GM23338 (cell line): Measurements from ENCODE around the gene RXFP1. TPM values are rescaled to one million over a fixed set of nuclear protein-coding genes. Genes with fewer than 3 reads are reported as not detected.

Source experiments
- CREB1 ChIP-seq: fragments of 250-450 bp; sonication (Bioruptor Pico); IDR thresholded peaks from 2 replicates; pipeline ENCODE4 v1.5.0; 2020; ENCODE audit warnings: low read depth, mild to moderate bottlenecking, moderate library complexity
- EZH2 ChIP-seq: fragments of 200-600 bp; sonication (generic); IDR thresholded peaks from one replicate; pipeline ENCODE4 v1.8.0; 2017; ENCODE audit warnings: antibody characterized with exemption, mild to moderate bottlenecking, low read depth; ENCODE audit not compliant: unreplicated experiment
- EZH2phosphoT487 ChIP-seq: fragments of 200-600 bp; sonication (generic); IDR thresholded peaks from one replicate; pipeline ENCODE4 v1.8.1; 2018; ENCODE audit warnings: antibody characterized with exemption; ENCODE audit not compliant: unreplicated experiment
- JUNB ChIP-seq: IDR thresholded peaks from one replicate; pipeline ENCODE4 v1.6.1; 2016; ENCODE audit warnings: antibody characterized with exemption; ENCODE audit not compliant: unreplicated experiment
- POLR2AphosphoS5 ChIP-seq: IDR thresholded peaks from 2 replicates; pipeline ENCODE4 v1.6.1; 2016; ENCODE audit warnings: antibody characterized with exemption, low read depth
- STAT1 ChIP-seq: IDR thresholded peaks from one replicate; pipeline ENCODE4 v1.6.1; 2016; ENCODE audit warnings: antibody characterized with exemption; ENCODE audit not compliant: unreplicated experiment
- ZNF114 ChIP-seq: fragments of 250-450 bp; sonication (Bioruptor Pico); IDR thresholded peaks from 2 replicates; pipeline ENCODE4 v1.5.0; 2020; ENCODE audit warnings: mild to moderate bottlenecking, moderate library complexity
- polyA plus RNA-seq: library from polyadenylated mRNA; unstranded; fragments of >200 nt; fragmentation: Nextera tagmentation; extraction: Ambion mirVana; gene quantifications from 2 replicates; pipeline ENCODE4 v1.2.1, GENCODE V29; 2016
- total RNA-seq: library from RNA; depleted of rRNA; stranded (reverse); fragments of >200 nt; shearing (Covaris generic); gene quantifications from 2 replicates; pipeline ENCODE4 v1.2.3, GENCODE V29; 2014
- TF ChIP-seq, protein P1 (sequence below): fragments of 250-450 bp; sonication (Bioruptor Pico); IDR thresholded peaks from 2 replicates; pipeline ENCODE4 v1.5.0; 2020; ENCODE audit warnings: mild to moderate bottlenecking, moderate library complexity
- TF ChIP-seq, protein P2 (sequence below): IDR thresholded peaks from one replicate; pipeline ENCODE4 v1.6.1; 2018; ENCODE audit warnings: antibody characterized with exemption; ENCODE audit not compliant: unreplicated experiment
- TF ChIP-seq, protein P3 (sequence below): IDR thresholded peaks from 2 replicates; pipeline ENCODE4 v1.6.1; 2016; ENCODE audit warnings: antibody characterized with exemption
- TF ChIP-seq, protein P4 (sequence below), 2 experiments: fragments of 200-600 bp in 1 of 2; sonication (generic) in 1 of 2; conservative IDR thresholded peaks; 2 replicates each; pipeline versions ENCODE4 v1.5.1 to v1.6.1; 2016 to 2017; ENCODE audit warnings: antibody characterized with exemption in 2 of 2, low read depth in 2 of 2, mild to moderate bottlenecking in 2 of 2, moderate library complexity in 1 of 2

The RXFP1 gene
- total and polyA plus RNA-seq, 2 experiments from 2014 or later, result 0.63 TPM; not detected in 1

DNA sequence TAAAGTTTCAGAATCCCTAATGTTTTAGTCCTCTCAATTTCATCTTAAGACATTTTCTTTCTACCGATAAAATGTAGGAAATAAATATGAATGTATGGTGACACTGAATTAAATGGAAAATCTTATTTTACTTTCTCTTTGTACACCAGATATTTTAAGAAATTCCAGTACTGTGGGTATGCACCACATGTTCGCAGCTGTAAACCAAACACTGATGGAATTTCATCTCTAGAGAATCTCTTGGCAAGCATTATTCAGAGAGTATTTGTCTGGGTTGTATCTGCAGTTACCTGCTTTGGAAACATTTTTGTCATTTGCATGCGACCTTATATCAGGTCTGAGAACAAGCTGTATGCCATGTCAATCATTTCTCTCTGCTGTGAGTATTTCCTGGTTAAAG lies 123.1 kb downstream of the RXFP1 start (continued):
- TF ChIP-seq, protein P1, sequence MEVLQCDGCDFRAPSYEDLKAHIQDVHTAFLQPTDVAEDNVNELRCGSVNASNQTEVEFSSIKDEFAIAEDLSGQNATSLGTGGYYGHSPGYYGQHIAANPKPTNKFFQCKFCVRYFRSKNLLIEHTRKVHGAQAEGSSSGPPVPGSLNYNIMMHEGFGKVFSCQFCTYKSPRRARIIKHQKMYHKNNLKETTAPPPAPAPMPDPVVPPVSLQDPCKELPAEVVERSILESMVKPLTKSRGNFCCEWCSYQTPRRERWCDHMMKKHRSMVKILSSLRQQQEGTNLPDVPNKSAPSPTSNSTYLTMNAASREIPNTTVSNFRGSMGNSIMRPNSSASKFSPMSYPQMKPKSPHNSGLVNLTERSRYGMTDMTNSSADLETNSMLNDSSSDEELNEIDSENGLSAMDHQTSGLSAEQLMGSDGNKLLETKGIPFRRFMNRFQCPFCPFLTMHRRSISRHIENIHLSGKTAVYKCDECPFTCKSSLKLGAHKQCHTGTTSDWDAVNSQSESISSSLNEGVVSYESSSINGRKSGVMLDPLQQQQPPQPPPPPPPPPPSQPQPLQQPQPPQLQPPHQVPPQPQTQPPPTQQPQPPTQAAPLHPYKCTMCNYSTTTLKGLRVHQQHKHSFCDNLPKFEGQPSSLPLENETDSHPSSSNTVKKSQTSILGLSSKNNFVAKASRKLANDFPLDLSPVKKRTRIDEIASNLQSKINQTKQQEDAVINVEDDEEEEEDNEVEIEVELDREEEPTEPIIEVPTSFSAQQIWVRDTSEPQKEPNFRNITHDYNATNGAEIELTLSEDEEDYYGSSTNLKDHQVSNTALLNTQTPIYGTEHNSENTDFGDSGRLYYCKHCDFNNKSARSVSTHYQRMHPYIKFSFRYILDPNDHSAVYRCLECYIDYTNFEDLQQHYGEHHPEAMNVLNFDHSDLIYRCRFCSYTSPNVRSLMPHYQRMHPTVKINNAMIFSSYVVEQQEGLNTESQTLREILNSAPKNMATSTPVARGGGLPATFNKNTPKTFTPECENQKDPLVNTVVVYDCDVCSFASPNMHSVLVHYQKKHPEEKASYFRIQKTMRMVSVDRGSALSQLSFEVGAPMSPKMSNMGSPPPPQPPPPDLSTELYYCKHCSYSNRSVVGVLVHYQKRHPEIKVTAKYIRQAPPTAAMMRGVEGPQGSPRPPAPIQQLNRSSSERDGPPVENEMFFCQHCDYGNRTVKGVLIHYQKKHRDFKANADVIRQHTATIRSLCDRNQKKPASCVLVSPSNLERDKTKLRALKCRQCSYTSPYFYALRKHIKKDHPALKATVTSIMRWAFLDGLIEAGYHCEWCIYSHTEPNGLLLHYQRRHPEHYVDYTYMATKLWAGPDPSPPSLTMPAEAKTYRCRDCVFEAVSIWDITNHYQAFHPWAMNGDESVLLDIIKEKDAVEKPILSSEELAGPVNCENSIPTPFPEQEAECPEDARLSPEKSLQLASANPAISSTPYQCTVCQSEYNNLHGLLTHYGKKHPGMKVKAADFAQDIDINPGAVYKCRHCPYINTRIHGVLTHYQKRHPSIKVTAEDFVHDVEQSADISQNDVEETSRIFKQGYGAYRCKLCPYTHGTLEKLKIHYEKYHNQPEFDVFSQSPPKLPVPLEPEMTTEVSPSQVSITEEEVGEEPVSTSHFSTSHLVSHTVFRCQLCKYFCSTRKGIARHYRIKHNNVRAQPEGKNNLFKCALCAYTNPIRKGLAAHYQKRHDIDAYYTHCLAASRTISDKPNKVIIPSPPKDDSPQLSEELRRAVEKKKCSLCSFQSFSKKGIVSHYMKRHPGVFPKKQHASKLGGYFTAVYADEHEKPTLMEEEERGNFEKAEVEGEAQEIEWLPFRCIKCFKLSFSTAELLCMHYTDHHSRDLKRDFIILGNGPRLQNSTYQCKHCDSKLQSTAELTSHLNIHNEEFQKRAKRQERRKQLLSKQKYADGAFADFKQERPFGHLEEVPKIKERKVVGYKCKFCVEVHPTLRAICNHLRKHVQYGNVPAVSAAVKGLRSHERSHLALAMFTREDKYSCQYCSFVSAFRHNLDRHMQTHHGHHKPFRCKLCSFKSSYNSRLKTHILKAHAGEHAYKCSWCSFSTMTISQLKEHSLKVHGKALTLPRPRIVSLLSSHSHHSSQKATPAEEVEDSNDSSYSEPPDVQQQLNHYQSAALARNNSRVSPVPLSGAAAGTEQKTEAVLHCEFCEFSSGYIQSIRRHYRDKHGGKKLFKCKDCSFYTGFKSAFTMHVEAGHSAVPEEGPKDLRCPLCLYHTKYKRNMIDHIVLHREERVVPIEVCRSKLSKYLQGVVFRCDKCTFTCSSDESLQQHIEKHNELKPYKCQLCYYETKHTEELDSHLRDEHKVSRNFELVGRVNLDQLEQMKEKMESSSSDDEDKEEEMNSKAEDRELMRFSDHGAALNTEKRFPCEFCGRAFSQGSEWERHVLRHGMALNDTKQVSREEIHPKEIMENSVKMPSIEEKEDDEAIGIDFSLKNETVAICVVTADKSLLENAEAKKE (CRISPR knock-in tag), result no peak
- TF ChIP-seq, protein P2, sequence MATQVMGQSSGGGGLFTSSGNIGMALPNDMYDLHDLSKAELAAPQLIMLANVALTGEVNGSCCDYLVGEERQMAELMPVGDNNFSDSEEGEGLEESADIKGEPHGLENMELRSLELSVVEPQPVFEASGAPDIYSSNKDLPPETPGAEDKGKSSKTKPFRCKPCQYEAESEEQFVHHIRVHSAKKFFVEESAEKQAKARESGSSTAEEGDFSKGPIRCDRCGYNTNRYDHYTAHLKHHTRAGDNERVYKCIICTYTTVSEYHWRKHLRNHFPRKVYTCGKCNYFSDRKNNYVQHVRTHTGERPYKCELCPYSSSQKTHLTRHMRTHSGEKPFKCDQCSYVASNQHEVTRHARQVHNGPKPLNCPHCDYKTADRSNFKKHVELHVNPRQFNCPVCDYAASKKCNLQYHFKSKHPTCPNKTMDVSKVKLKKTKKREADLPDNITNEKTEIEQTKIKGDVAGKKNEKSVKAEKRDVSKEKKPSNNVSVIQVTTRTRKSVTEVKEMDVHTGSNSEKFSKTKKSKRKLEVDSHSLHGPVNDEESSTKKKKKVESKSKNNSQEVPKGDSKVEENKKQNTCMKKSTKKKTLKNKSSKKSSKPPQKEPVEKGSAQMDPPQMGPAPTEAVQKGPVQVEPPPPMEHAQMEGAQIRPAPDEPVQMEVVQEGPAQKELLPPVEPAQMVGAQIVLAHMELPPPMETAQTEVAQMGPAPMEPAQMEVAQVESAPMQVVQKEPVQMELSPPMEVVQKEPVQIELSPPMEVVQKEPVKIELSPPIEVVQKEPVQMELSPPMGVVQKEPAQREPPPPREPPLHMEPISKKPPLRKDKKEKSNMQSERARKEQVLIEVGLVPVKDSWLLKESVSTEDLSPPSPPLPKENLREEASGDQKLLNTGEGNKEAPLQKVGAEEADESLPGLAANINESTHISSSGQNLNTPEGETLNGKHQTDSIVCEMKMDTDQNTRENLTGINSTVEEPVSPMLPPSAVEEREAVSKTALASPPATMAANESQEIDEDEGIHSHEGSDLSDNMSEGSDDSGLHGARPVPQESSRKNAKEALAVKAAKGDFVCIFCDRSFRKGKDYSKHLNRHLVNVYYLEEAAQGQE, result no peak
- TF ChIP-seq, protein P3, sequence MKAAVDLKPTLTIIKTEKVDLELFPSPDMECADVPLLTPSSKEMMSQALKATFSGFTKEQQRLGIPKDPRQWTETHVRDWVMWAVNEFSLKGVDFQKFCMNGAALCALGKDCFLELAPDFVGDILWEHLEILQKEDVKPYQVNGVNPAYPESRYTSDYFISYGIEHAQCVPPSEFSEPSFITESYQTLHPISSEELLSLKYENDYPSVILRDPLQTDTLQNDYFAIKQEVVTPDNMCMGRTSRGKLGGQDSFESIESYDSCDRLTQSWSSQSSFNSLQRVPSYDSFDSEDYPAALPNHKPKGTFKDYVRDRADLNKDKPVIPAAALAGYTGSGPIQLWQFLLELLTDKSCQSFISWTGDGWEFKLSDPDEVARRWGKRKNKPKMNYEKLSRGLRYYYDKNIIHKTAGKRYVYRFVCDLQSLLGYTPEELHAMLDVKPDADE, result no peak
- TF ChIP-seq EZH2phosphoT487 (no peak), JUNB (no peak), STAT1 (no peak), EZH2 (no peak), ZNF114 (CRISPR knock-in tag) (no peak), CREB1 (no peak), POLR2AphosphoS5 (no peak)
- TF ChIP-seq, protein P4, sequence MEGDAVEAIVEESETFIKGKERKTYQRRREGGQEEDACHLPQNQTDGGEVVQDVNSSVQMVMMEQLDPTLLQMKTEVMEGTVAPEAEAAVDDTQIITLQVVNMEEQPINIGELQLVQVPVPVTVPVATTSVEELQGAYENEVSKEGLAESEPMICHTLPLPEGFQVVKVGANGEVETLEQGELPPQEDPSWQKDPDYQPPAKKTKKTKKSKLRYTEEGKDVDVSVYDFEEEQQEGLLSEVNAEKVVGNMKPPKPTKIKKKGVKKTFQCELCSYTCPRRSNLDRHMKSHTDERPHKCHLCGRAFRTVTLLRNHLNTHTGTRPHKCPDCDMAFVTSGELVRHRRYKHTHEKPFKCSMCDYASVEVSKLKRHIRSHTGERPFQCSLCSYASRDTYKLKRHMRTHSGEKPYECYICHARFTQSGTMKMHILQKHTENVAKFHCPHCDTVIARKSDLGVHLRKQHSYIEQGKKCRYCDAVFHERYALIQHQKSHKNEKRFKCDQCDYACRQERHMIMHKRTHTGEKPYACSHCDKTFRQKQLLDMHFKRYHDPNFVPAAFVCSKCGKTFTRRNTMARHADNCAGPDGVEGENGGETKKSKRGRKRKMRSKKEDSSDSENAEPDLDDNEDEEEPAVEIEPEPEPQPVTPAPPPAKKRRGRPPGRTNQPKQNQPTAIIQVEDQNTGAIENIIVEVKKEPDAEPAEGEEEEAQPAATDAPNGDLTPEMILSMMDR (conservative IDR thresholded peaks at IDR 0.05; ENCODE audit: low read depth in 2 of 2), result no peak
